Muscle of arm (tissue), 12 donors: ENCODE results near the gene SH3GL1. TPM values are rescaled to one million over a fixed set of nuclear protein-coding genes. Genes with fewer than 3 reads are reported as not detected.
"Not testable (repeated sequence)": the region's sequence is repeated elsewhere in the genome, so short reads cannot be mapped to it uniquely, and the experiment has no call there.

ENCODE experiments used
- DNase-seq: peaks from one replicate; pipeline ENCODE4 v3.0.0-alpha.2; 2013
- polyA plus RNA-seq, 12 donors: library from polyadenylated mRNA; unstranded; fragments of 120-200 nt; gene quantifications; one replicate each; pipeline ENCODE4 v1.2.1, GENCODE V29; 2013; ENCODE audit not compliant: insufficient read length in 12 of 12

The SH3GL1 gene
- polyA plus RNA-seq, 12 donors = 41.2 to 79.6 (median 56.0) TPM; not detected in 1

- no peak for DNase-seq
These were observed 34.3 kb downstream of the SH3GL1 start for GRCh38 chr19:4365791-4366665.

GRCh38 chr19:4365341-4365740 lies 35.0 kb downstream of the SH3GL1 start:
- DNase-seq = no peak

- DNase-seq = no peak
These were observed 36.6 kb downstream of the SH3GL1 start for GRCh38 chr19:4363571-4364304.

- DNase-seq = no peak
These were observed 37.4 kb downstream of the SH3GL1 start for GRCh38 chr19:4362831-4363545.

GRCh38 chr19:4362101-4362828 lies 38.1 kb downstream of the SH3GL1 start:
- no peak for DNase-seq

GRCh38 chr19:4361152-4362046 lies 38.9 kb downstream of the SH3GL1 start:
- no peak for DNase-seq

- DNase-seq = no peak
These were observed 39.7 kb downstream of the SH3GL1 start for GRCh38 chr19:4360641-4361151.

GRCh38 chr19:4360081-4360569 lies 40.2 kb downstream of the SH3GL1 start:
- no peak for DNase-seq

GRCh38 chr19:4359627-4360000 lies 40.7 kb downstream of the SH3GL1 start:
- DNase-seq = no peak

- DNase-seq = no peak
These were observed 41.4 kb downstream of the SH3GL1 start for GRCh38 chr19:4358709-4359626.

- no peak for DNase-seq
These were observed 42.4 kb downstream of the SH3GL1 start for GRCh38 chr19:4357921-4358326.

GRCh38 chr19:4357095-4357797 lies 43.1 kb downstream of the SH3GL1 start:
- DNase-seq = no peak

- DNase-seq = no peak
These were observed 45.5 kb downstream of the SH3GL1 start for GRCh38 chr19:4354897-4355296.

GRCh38 chr19:4354282-4354681 lies 46.1 kb downstream of the SH3GL1 start:
- no peak for DNase-seq

- DNase-seq = peak; percentile 62
These were observed 47.6 kb downstream of the SH3GL1 start for GRCh38 chr19:4352701-4353121.

GRCh38 chr19:4350726-4351125 lies 49.6 kb downstream of the SH3GL1 start:
- no peak for DNase-seq

- no peak for DNase-seq
These were observed 50.2 kb downstream of the SH3GL1 start for GRCh38 chr19:4350111-4350510.

GRCh38 chr19:4349225-4349624 lies 51.1 kb downstream of the SH3GL1 start:
- not testable (repeated sequence) for DNase-seq
